Common myeloid progenitor, CD34-positive (primary cell): Measurements from ENCODE around the gene LORICRIN.
A peak's percentile ranks its signal among the peaks of the same experiment; 100 is the strongest.

Experiments
- CTCF ChIA-PET: fragments of 350-600 bp; sonication (Branson Sonifier 250); formaldehyde crosslinking; loops from one replicate; lab custom pipeline; 2021; ENCODE audit warnings: antibody characterized with exemption; lab: Charles Lee
- POLR2A ChIA-PET: fragments of 350-600 bp; sonication (Branson Sonifier 250); formaldehyde crosslinking; loops from one replicate; lab custom pipeline; 2021; ENCODE audit warnings: antibody characterized with exemption; lab: Charles Lee
- DNase-seq, 3 donors: peaks; one replicate each; pipeline versions ENCODE4 v3.0.0 to v3.0.0-alpha.2; 2013
- H3K27ac ChIP-seq, 2 experiments: 1 replicate in 1 of 2; 2 replicates in 1 of 2; pipeline ENCODE4 v1.7.0; 2013; ENCODE audit warnings: inconsistent platforms in 2 of 2, low read length in 2 of 2, mild to moderate bottlenecking in 2 of 2, low read depth in 1 of 2, moderate library complexity in 1 of 2; ENCODE audit not compliant: severe bottlenecking in 2 of 2, insufficient read depth in 1 of 2, poor library complexity in 1 of 2
- H3K27me3 ChIP-seq, 5 experiments: replicated peaks in 2 of 5; 1 replicate in 3 of 5; 2 replicates in 2 of 5; pipeline versions ENCODE4 v1.6.1 to v1.7.0; 2013; ENCODE audit warnings: low read length in 4 of 5, mild to moderate bottlenecking in 2 of 5, moderate library complexity in 2 of 5, inconsistent platforms in 1 of 5; ENCODE audit not compliant: insufficient read depth in 5 of 5, control insufficient read depth in 4 of 5
- H3K36me3 ChIP-seq, 4 experiments: 1 replicate in 2 of 4; 2 replicates in 2 of 4; pipeline versions ENCODE4 v1.6.1 to v1.7.0; 2013; ENCODE audit warnings: low read length in 3 of 4, control low read depth in 1 of 4, mild to moderate bottlenecking in 1 of 4; ENCODE audit not compliant: control insufficient read depth in 4 of 4, insufficient read depth in 4 of 4
- H3K4me1 ChIP-seq, 4 experiments: 1 replicate in 3 of 4; 2 replicates in 1 of 4; pipeline versions ENCODE4 v1.6.1 to v1.7.1; 2013; ENCODE audit warnings: low read length in 3 of 4, mild to moderate bottlenecking in 3 of 4, control low read depth in 1 of 4, inconsistent platforms in 1 of 4, moderate library complexity in 1 of 4; ENCODE audit not compliant: control insufficient read depth in 4 of 4, insufficient read depth in 4 of 4; ENCODE audit errors: control extremely low read depth in 1 of 4
- H3K4me3 ChIP-seq, 7 experiments: 1 replicate in 4 of 7; 2 replicates in 3 of 7; pipeline versions ENCODE4 v1.5.1 to v1.7.0; 2013; ENCODE audit warnings: mild to moderate bottlenecking in 7 of 7, low read length in 6 of 7, moderate library complexity in 6 of 7, inconsistent platforms in 2 of 7, low read depth in 2 of 7, control low read depth in 1 of 7; ENCODE audit not compliant: insufficient read depth in 4 of 7, control insufficient read depth in 1 of 7; ENCODE audit errors: extremely low read depth in 1 of 7
- H3K9me3 ChIP-seq, 5 experiments: 1 replicate in 4 of 5; 2 replicates in 1 of 5; pipeline versions ENCODE4 v1.6.1 to v1.7.1; 2013; ENCODE audit warnings: low read length in 4 of 5, mild to moderate bottlenecking in 2 of 5, inconsistent platforms in 1 of 5, low read depth in 1 of 5, moderate library complexity in 1 of 5; ENCODE audit not compliant: control insufficient read depth in 4 of 5, insufficient read depth in 2 of 5; ENCODE audit errors: control extremely low read depth in 1 of 5
- WGBS: methylation state at CpG from one replicate; pipeline ENCODE4 v1.1.5; 2013; ENCODE audit not compliant: insufficient coverage; 5-methylcytosine and 5-hydroxymethylcytosine counted together

Gene LORICRIN

DNA sequence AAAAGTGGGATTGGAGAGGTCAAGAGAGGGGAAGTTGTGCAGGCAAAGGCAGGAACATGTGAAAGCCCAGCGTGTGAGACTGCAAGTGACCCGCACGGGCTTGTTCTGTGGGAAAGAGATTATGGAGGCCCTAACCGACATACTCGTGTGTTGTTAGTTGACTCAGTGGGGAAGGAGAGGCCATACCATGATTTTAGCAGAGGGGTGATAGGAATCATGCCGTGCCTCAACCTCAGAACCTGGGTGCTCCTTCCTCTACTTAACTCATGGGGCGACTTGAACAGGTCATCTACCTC lies 33.9 kb downstream of the LORICRIN start:
- no peaks in the 10 kb centered on the region for H3K27me3 ChIP-seq
- DNase-seq, result peak in 2 of 3 donors; percentile 4 to 10
- no peaks in the 10 kb centered on the region for H3K36me3 ChIP-seq
- POLR2A ChIA-PET, result no interaction called here
- no peak overlapping the region for H3K27ac ChIP-seq
- no peak overlapping the region for H3K4me3 ChIP-seq
- no peaks in the 10 kb centered on the region for H3K9me3 ChIP-seq
- WGBS, result 88% methylated on average over 5 of the region's 7 CpGs
- CTCF ChIA-PET, result interaction anchor here (1.0 to 1.7 kb wide), 2 partner anchors 19 to 20 kb away, joined by 3 to 6 read pairs; partner anchors contain the start of gene PGLYRP3
- H3K4me1 ChIP-seq, result peaks cover 2 to 29% (median 20%) of the 10 kb centered on the region in 4 experiments

DNA sequence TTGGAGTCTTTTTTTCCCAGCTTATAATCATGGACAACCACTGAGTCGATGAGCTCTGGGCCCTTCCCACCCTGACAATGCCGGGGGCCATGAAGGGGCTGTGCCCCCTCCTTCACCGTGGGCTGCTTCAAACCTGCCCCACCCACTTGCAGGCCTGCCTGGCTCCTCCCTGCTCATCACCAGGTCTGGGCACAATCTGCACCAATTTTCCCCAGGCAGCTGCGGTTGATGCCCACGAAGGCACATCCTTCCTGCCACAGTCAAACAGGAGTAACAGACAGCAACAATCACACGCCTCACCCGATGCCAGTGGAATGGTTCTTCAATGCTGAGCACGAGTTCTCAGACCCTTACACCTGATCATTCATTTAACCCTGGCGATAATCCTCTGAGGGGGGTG lies 34.4 kb downstream of the LORICRIN start:
- no peaks in the 10 kb centered on the region for H3K9me3 ChIP-seq
- ChIA-PET CTCF (interaction anchor here (1.0 to 1.7 kb wide), 2 partner anchors 18 to 20 kb away, joined by 3 to 6 read pairs; partner anchors contain the start of gene PGLYRP3), POLR2A (no interaction called here)
- peak; percentile 23 to 76 (median 74) for DNase-seq
- H3K27ac ChIP-seq, result no peak overlapping the region
- no peaks in the 10 kb centered on the region for H3K27me3 ChIP-seq
- H3K36me3 ChIP-seq, result no peaks in the 10 kb centered on the region
- 49% methylated on average over 5 of the region's 9 CpGs for WGBS
- H3K4me1 ChIP-seq, result peaks cover 2 to 29% (median 20%) of the 10 kb centered on the region in 4 experiments
- peak overlapping the region in 1 of 7 experiments; percentile 16 for H3K4me3 ChIP-seq

DNA sequence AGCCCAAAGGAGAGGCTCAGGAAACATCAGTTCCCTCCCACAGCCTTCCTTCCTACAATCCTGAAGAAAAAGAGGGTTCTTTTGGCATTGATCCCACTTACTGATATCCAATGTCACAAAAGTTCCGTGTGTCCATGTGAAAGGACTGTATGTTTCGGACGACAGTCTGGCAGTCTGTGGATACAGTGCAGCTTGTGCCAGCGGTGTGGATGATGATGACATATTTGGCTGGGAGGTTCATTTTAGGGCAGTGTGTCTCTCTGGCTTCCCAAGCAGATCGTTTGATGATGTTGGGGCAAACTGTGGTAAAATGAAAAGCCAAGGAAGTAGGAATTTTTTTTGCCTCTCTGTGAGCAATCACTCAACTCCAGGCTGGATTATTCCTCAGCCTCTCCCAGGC lies 42.8 kb downstream of the LORICRIN start:
- no peak overlapping the region for H3K4me3 ChIP-seq
- POLR2A ChIA-PET, result no interaction called here
- no peaks in the 10 kb centered on the region for H3K9me3 ChIP-seq
- H3K27me3 ChIP-seq, result peaks cover 0 to 3% (median 0%) of the 10 kb centered on the region in 5 experiments
- H3K36me3 ChIP-seq, result no peaks in the 10 kb centered on the region
- H3K27ac ChIP-seq, result no peak overlapping the region
- DNase-seq, result no peak
- no CpG with 5 or more reads among the region's 5 CpGs for WGBS
- CTCF ChIA-PET, result no interaction called here
- peaks cover 0 to 4% (median 0%) of the 10 kb centered on the region in 4 experiments for H3K4me1 ChIP-seq

DNA sequence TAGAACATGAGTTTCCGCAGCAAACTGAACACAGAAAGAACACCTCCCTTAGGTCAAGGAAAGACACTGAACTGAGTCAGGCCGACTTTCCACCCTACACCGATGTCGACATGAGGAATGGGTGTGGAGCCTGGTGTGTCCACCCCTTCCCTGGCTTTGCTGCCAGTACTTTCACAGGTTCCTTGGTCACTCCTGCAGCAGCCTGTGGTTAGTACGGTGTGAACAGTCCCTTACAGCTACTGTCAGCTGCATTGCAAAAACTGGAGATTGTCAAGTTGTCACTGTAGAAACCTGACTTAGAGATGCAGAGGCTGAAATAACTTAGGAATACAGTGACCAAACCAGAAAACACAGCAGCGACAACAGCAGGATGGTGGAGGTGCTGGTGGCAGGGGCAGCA lies 46.2 kb downstream of the LORICRIN start:
- ChIA-PET CTCF (interaction anchor here (0.8 kb wide), 1 partner anchor 16 kb away, joined by 3 read pairs; no protein-coding TSS in a partner anchor), POLR2A (no interaction called here)
- no peak overlapping the region for H3K27ac ChIP-seq
- 88% methylated on average over 5 of the region's 6 CpGs for WGBS
- peaks cover 0 to 2% (median 0%) of the 10 kb centered on the region in 5 experiments for H3K27me3 ChIP-seq
- H3K9me3 ChIP-seq, result no peaks in the 10 kb centered on the region
- peaks cover 0 to 4% (median 0%) of the 10 kb centered on the region in 4 experiments for H3K4me1 ChIP-seq
- H3K4me3 ChIP-seq, result no peak overlapping the region
- DNase-seq, result no peak
- H3K36me3 ChIP-seq, result no peaks in the 10 kb centered on the region

DNA sequence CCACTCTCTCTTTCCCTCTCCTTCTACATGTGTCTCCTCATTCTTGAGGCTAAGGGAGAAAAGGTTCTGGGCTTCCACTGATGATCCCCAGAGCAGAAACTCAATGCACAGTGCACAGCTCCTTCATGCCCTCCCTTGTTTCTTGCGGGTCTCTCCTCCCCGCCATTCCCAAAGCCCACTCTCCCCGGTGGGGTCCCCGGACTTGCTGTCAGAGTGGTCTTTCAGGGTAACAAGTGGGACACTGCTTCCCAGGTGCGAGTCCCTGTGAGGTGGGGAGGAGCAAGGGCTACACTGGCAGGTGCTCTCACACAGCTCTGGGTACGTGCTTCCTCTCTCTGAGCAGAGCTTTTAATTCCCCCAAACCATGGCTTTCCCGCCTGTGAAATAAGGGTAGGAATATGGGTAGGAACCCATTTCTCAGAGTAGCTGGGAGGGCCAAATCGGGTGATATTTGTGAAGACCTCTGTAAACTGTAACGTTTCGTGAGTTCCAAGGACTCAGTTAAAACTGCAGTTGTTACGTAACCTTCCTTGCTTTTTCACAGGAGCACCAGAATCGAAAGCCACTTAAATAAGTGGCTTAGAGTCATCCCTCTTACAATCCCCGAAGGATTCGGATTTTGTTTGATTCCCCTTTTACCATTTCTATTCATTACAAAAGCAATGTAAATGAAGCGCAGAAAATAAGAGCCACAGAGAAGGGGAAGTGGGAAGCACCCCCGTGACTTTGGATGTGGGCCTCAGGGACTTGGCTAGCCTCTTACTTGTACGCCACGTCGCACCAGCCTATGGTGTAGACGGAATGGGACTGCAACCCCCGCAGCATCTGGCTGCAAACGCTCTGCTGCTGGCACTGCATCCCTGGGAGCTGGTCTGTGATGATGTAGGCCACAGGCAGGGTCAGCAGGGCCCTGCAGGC lies 47.1 kb downstream of the LORICRIN start:
- CTCF ChIA-PET, result no interaction called here
- Histone ChIP-seq H3K36me3 (no peaks in the 10 kb centered on the region), H3K27me3 (peaks cover 0 to 1% (median 0%) of the 10 kb centered on the region in 5 experiments), H3K27ac (no peak overlapping the region), H3K4me1 (peaks cover 0 to 4% (median 0%) of the 10 kb centered on the region in 4 experiments), H3K9me3 (no peaks in the 10 kb centered on the region), H3K4me3 (no peak overlapping the region)
- POLR2A ChIA-PET, result no interaction called here
- WGBS, result 97% methylated on average over 17 of the region's 22 CpGs
- peak in 2 of 3 donors; percentile 15 to 17 for DNase-seq

DNA sequence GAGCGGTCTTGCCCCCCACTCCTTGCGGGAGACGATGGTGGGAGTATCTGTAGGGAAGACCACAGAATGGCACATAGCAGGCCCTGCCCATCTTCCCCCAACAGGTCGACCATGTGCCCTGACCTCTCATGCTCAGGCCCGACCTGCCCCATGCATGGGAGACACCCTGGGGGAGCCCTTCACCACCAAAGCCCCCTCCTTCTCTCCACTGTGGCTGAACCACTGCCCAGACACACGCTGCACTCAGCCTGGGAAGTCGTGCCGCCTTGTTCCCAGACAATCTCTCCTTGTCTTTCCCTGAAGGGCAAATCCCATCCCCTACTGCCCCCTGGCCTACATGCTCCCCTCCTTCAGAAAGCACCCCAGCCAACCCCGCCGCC lies 47.7 kb downstream of the LORICRIN start:
- WGBS, result 96% methylated on average over 10 of the region's 10 CpGs
- DNase-seq, result no peak
- Histone ChIP-seq H3K36me3 (no peaks in the 10 kb centered on the region), H3K27me3 (peaks cover 0 to 1% (median 0%) of the 10 kb centered on the region in 5 experiments), H3K9me3 (no peaks in the 10 kb centered on the region), H3K27ac (no peak overlapping the region), H3K4me3 (no peak overlapping the region), H3K4me1 (peaks cover 0 to 4% (median 3%) of the 10 kb centered on the region in 4 experiments)
- CTCF ChIA-PET, result no interaction called here
- POLR2A ChIA-PET, result no interaction called here

DNA sequence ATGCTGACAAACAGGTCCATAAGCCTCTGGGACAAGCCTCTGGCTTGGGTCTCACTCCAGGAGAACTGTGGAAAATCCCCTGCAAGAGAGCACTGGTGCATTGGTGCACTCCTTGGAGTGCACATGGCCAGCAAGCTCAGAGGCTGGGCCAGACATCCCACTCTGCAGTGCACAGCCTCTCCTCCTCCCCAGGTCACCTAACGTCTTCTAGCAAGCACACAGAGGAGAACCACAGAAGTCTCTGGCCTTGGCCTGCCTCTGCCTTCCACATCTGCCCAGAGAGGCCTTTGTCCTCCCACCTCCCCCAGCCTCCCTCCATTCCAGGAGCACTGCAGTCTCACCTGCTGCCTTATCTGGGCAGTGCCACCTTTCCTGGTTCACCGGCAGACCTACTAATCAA lies 49.1 kb downstream of the LORICRIN start:
- Histone ChIP-seq H3K27me3 (peaks cover 0 to 1% (median 0%) of the 10 kb centered on the region in 5 experiments), H3K36me3 (no peaks in the 10 kb centered on the region), H3K27ac (no peak overlapping the region), H3K4me3 (no peak overlapping the region), H3K9me3 (no peaks in the 10 kb centered on the region), H3K4me1 (peaks cover 0 to 8% (median 3%) of the 10 kb centered on the region in 4 experiments)
- ChIA-PET CTCF (no interaction called here), POLR2A (no interaction called here)
- no peak for DNase-seq
- WGBS, result 94% methylated on average over 2 of the region's 2 CpGs
